ENCODE data around the gene AIRE. TPM values are rescaled to one million over a fixed set of nuclear protein-coding genes. Genes with fewer than 3 reads are reported as not detected.

Gene AIRE
- total RNA-seq, 1 experiment from 2014 or later: 0.17 TPM

DNA sequence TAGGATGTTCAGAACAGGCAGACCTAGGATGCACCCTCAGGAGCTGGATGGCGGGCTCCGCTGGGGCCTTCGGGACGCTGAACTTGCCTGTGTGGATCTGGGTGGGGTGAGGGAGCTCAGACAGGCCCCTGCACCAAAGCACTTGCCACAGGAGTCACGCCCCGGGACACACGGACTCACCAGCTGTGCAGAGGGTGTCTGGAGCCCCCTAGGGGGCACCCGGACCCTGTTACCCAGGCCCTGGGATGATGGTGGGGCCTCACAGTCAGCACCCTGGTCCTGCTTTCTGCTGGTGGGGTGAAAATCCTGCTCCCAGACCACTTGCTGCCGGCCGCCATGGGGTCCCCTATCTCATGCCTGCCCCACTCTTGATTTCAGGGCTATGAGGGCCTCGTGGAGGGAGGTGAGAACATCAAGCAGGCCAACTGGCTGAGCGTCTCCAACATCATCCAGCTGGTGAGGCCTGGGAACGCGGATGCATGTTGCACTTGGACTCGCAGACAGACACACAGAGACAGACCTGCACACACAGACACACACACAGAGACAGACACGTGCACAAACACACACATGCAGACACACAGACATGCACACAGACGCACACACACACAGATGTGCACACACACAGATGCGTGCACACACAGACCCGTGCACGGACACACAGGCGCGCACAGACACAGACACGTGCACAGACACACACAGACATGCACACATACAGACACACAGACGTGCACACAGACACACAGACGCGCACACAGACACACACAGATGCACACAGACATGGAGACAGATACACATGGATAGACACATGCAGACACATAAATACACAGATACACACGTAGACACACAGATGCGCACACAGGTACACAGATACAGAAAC lies 25.2 kb downstream of the AIRE start:
- no peak overlapping the region for H3K18ac ChIP-seq (ENCODE audit: insufficient read length, low read depth, low read length)
- no peaks in the 10 kb centered on the region for H3K27me3 ChIP-seq (ENCODE audit: insufficient read depth, low read length)
- TF ChIP-seq, protein P1, sequence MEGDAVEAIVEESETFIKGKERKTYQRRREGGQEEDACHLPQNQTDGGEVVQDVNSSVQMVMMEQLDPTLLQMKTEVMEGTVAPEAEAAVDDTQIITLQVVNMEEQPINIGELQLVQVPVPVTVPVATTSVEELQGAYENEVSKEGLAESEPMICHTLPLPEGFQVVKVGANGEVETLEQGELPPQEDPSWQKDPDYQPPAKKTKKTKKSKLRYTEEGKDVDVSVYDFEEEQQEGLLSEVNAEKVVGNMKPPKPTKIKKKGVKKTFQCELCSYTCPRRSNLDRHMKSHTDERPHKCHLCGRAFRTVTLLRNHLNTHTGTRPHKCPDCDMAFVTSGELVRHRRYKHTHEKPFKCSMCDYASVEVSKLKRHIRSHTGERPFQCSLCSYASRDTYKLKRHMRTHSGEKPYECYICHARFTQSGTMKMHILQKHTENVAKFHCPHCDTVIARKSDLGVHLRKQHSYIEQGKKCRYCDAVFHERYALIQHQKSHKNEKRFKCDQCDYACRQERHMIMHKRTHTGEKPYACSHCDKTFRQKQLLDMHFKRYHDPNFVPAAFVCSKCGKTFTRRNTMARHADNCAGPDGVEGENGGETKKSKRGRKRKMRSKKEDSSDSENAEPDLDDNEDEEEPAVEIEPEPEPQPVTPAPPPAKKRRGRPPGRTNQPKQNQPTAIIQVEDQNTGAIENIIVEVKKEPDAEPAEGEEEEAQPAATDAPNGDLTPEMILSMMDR (conservative IDR thresholded peaks at IDR 0.05): 0 out of 3 replicates have a peak, but pooled peaks have one; percentile 10
- H3K56ac ChIP-seq (ENCODE audit: insufficient read length, low read depth, low read length): no peak overlapping the region
- no peak overlapping the region for H3K14ac ChIP-seq (ENCODE audit: insufficient read depth, low read length)
- Mint-ChIP-seq H3K27me3 (ENCODE audit: low read depth) (no peaks in the 10 kb centered on the region; the same call in none of the 2 replicates), H3K4me3 (no peak overlapping the region; a peak in 2 of 5 replicates), H3K27ac (no peak overlapping the region), H3K9me3 (no peaks in the 10 kb centered on the region), H3K4me1 (peaks cover 2 to 9% of the 10 kb centered on the region in 2 experiments; a peak in 2 of 4 replicates), H3K36me3 (ENCODE audit: insufficient read depth in 1 of 3, low read depth in 3 of 3) (peaks cover 7 to 33% (median 29%) of the 10 kb centered on the region in 3 experiments)
- H3T11ph ChIP-seq (ENCODE audit: low read length): no peak overlapping the region
- no peak overlapping the region for H2BK12ac ChIP-seq (ENCODE audit: insufficient read length, low read depth, low read length)
- no peaks in the 10 kb centered on the region for H3K9me3 ChIP-seq (ENCODE audit: control insufficient read depth, low read depth, low read length)
- H4K8ac ChIP-seq (replicated peaks; ENCODE audit: insufficient read length, low read depth, low read length): no peak overlapping the region
- H3K4ac ChIP-seq (ENCODE audit: low read depth, low read length): no peak overlapping the region
- DNase-seq: no peak
- no peaks in the 10 kb centered on the region for H3K79me1 ChIP-seq (ENCODE audit: insufficient read depth, low read depth, low read length, poor library complexity, severe bottlenecking)
- no peak overlapping the region for H4K5ac ChIP-seq (ENCODE audit: insufficient read length, low read depth, low read length)
- no peak overlapping the region for H3K4me2 ChIP-seq (ENCODE audit: insufficient read depth, insufficient read length, low read length)
- no peak overlapping the region for H2BK120ac ChIP-seq (ENCODE audit: low read depth, low read length, poor library complexity, severe bottlenecking)
- H2BK5ac ChIP-seq (ENCODE audit: insufficient read length, low read length): no peak overlapping the region
- H2AFZ ChIP-seq (ENCODE audit: low read length): no peak overlapping the region
- H2BK20ac ChIP-seq (ENCODE audit: low read depth, low read length, poor library complexity, severe bottlenecking): no peak overlapping the region
- H2BK15ac ChIP-seq (ENCODE audit: low read depth, low read length): no peak overlapping the region
- WGBS (ENCODE audit: extremely low coverage, insufficient read length, low lambda C conversion rate): no CpG with 5 or more reads among the region's 28 CpGs
- no peak overlapping the region for H2AK5ac ChIP-seq (ENCODE audit: insufficient read length, low read length)
- H4K91ac ChIP-seq (ENCODE audit: insufficient read length, low read depth, low read length): no peak overlapping the region
- no peak overlapping the region for H3K9ac ChIP-seq (ENCODE audit: extremely low read depth, insufficient read length, low read length)
- H3K23me2 ChIP-seq (ENCODE audit: insufficient read length, low read depth, low read length, poor library complexity, severe bottlenecking): no peaks in the 10 kb centered on the region
- no peaks in the 10 kb centered on the region for H4K20me1 ChIP-seq (ENCODE audit: control insufficient read depth, insufficient read depth, insufficient read length)
- no peaks in the 10 kb centered on the region for H3K79me2 ChIP-seq (ENCODE audit: insufficient read depth, low read length)
- H3K4me1 ChIP-seq (ENCODE audit: insufficient read depth, low read length): no peaks in the 10 kb centered on the region
- no peak overlapping the region for H3K23ac ChIP-seq (ENCODE audit: insufficient read length, low read depth, low read length)
- no peak overlapping the region for H3K27ac ChIP-seq (ENCODE audit: insufficient read length, low read depth, low read length)
